ENCODE results near the gene LOXL3.

DNA sequence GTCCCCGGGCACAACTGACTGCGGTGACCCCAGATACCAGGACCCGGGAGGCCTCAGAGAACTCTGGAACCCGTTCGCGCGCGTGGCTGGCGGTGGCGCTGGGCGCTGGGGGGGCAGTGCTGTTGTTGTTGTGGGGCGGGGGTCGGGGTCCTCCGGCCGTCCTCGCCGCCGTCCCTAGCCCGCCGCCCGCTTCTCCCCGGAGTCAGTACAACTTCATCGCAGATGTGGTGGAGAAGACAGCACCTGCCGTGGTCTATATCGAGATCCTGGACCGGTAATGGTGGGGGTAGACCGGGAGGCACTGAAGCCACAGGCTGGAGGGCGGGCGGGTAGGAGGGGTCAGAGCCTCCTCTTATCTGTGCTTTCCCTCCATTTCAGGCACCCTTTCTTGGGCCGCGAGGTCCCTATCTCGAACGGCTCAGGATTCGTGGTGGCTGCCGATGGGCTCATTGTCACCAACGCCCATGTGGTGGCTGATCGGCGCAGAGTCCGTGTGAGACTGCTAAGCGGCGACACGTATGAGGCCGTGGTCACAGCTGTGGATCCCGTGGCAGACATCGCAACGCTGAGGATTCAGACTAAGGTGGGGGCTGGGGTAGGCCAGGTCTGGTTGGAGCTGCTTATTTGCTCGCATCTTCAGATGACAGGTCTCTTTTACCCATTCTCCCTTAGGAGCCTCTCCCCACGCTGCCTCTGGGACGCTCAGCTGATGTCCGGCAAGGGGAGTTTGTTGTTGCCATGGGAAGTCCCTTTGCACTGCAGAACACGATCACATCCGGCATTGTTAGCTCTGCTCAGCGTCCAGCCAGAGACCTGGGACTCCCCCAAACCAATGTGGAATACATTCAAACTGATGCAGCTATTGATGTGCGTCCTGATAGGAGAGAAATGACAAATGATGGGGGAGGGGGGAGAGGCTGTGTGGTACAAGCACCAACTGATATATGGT lies 23.2 kb downstream of the LOXL3 start:
- TF ChIP-seq, protein P1, sequence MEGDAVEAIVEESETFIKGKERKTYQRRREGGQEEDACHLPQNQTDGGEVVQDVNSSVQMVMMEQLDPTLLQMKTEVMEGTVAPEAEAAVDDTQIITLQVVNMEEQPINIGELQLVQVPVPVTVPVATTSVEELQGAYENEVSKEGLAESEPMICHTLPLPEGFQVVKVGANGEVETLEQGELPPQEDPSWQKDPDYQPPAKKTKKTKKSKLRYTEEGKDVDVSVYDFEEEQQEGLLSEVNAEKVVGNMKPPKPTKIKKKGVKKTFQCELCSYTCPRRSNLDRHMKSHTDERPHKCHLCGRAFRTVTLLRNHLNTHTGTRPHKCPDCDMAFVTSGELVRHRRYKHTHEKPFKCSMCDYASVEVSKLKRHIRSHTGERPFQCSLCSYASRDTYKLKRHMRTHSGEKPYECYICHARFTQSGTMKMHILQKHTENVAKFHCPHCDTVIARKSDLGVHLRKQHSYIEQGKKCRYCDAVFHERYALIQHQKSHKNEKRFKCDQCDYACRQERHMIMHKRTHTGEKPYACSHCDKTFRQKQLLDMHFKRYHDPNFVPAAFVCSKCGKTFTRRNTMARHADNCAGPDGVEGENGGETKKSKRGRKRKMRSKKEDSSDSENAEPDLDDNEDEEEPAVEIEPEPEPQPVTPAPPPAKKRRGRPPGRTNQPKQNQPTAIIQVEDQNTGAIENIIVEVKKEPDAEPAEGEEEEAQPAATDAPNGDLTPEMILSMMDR (IDR thresholded peaks at IDR 0.05): no peak
- no peak for TF ChIP-seq POLR2A (IDR thresholded peaks at IDR 0.05)
